ACC112 (cell line): ENCODE results near the gene SLC17A7.
"Not testable (repeated sequence)": the region's sequence is repeated elsewhere in the genome, so short reads cannot be mapped to it uniquely, and the experiment has no call there.

Source experiments
- H2AFZ ChIP-seq: fragments of 200-600 bp; sonication (generic); one replicate; pipeline ENCODE4 v1.6.0; 2017; ENCODE audit warnings: antibody characterized with exemption, low read length; ENCODE audit not compliant: unreplicated experiment
- H3K27ac ChIP-seq: fragments of 200-600 bp; sonication (generic); 2 replicates; pipeline ENCODE4 v1.5.1; 2014; ENCODE audit warnings: low read depth, mild to moderate bottlenecking, antibody characterized with exemption, low read length, moderate library complexity
- H3K27me3 ChIP-seq: fragments of 200-600 bp; sonication (generic); 2 replicates; pipeline ENCODE4 v1.6.1; 2014; ENCODE audit warnings: mild to moderate bottlenecking, antibody characterized with exemption, low read length, moderate library complexity, mixed read lengths; ENCODE audit not compliant: insufficient read depth
- H3K36me3 ChIP-seq: fragments of 200-600 bp; sonication (generic); 2 replicates; pipeline ENCODE4 v1.6.1; 2016; ENCODE audit warnings: mild to moderate bottlenecking, antibody characterized with exemption, low read length, moderate library complexity, mixed read lengths; ENCODE audit not compliant: insufficient read depth
- H3K4me1 ChIP-seq: fragments of 200-600 bp; sonication (generic); one replicate; pipeline ENCODE4 v1.6.1; 2016; ENCODE audit warnings: low read length, mixed read lengths; ENCODE audit not compliant: insufficient read depth, unreplicated experiment, control insufficient read depth
- H3K4me3 ChIP-seq: fragments of 200-600 bp; sonication (generic); 2 replicates; pipeline ENCODE4 v1.5.1; 2014; ENCODE audit warnings: mild to moderate bottlenecking, low read depth, low read length
- H3K79me2 ChIP-seq: fragments of 200-600 bp; sonication (generic); one replicate; pipeline ENCODE4 v1.6.0; 2016; ENCODE audit warnings: low read length; ENCODE audit not compliant: control insufficient read depth, unreplicated experiment, insufficient read depth

SLC17A7 gene

DNA sequence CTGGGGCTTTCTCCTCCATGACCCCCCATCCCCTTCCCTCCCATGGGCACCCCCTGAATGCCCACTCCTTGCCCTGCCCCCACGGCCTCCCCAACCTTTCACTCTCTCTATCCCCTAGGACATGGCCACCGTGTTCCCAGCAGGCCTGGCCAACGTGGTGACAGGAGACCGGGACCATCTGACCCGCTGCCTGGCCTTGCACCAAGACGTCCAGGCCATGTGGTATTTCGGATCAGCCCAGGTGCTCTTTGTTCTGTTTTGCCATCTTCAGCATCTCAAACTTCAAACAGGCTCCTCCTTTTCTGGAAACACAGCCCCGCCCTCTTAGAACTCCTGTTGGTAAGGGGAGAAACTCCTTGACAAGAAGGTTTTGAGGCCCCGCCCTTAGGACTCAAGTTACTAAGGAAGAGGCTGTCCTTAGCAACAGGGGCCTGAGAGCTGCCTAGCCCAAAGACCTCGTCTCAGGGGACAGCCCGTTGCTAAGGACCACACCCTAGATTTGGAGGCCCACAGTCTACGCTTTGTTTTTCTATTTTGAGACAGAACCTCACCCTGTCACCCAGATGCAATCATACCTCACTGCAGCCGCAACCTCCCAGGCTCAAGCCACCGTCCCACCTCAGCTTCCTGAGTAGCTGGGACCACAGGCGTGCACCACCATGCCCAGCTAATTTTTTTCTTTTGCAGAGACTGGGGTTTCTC lies 27.6 kb upstream of the SLC17A7 start:
- Histone ChIP-seq H3K4me3 (no peak overlapping the region), H3K4me1 (peaks cover 7% of the 10 kb centered on the region), H3K27me3 (no peaks in the 10 kb centered on the region), H3K36me3 (no peaks in the 10 kb centered on the region), H3K79me2 (no peaks in the 10 kb centered on the region), H2AFZ (no peak overlapping the region), H3K27ac (peak overlapping the region; percentile 37; the same call in 1 of the 2 replicates)

DNA sequence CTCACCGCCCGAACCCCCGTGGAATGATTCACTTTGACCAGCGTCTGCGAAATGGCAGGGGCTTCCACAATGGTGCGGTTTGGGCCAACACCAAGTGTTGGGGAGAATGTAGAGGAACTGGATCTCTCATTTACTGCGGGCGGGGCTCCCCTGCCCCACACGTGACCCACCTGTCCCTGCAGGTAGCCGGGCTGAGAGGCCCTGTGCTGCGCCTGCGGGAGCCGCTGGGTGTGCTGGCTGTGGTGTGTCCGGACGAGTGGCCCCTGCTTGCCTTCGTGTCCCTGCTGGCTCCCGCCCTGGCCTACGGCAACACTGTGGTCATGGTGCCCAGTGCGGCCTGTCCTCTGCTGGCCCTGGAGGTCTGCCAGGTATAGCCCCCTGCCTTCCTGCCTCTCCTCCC lies 26.9 kb upstream of the SLC17A7 start:
- Histone ChIP-seq H3K4me3 (no peak overlapping the region), H3K36me3 (no peaks in the 10 kb centered on the region), H3K79me2 (no peaks in the 10 kb centered on the region)

DNA sequence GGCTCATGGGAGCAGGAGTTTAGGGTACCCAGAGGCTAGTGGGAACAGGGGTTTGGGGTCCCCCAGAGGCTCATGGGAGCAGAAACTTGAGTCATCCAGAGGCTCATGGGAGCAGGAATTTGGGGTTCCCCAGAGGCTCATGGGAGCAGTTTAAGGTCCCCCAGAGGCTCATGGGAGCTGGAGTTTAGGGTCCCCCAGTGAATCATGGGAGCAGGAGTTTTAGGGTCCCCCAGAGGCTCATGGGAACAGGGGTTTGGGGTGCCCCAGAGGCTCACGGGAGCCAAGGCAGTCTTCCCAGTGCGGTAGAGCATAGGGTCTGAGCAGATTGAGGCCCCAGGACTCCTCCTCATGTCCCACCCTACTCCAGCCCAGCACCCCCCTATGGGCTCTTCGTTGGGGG lies 24.0 kb upstream of the SLC17A7 start:
- H3K36me3 ChIP-seq: no peaks in the 10 kb centered on the region
- peaks cover 7% of the 10 kb centered on the region for H3K4me1 ChIP-seq
- H3K27ac ChIP-seq: no peak overlapping the region
- no peaks in the 10 kb centered on the region for H3K79me2 ChIP-seq
- H3K4me3 ChIP-seq: no peak overlapping the region
- H2AFZ ChIP-seq: no peak overlapping the region
- no peaks in the 10 kb centered on the region for H3K27me3 ChIP-seq

More for the DNA sequence above, 26.9 kb upstream of the SLC17A7 start:
- Histone ChIP-seq H3K27ac (no peak overlapping the region), H3K4me1 (peaks cover 7% of the 10 kb centered on the region), H3K27me3 (no peaks in the 10 kb centered on the region), H2AFZ (no peak overlapping the region)

DNA sequence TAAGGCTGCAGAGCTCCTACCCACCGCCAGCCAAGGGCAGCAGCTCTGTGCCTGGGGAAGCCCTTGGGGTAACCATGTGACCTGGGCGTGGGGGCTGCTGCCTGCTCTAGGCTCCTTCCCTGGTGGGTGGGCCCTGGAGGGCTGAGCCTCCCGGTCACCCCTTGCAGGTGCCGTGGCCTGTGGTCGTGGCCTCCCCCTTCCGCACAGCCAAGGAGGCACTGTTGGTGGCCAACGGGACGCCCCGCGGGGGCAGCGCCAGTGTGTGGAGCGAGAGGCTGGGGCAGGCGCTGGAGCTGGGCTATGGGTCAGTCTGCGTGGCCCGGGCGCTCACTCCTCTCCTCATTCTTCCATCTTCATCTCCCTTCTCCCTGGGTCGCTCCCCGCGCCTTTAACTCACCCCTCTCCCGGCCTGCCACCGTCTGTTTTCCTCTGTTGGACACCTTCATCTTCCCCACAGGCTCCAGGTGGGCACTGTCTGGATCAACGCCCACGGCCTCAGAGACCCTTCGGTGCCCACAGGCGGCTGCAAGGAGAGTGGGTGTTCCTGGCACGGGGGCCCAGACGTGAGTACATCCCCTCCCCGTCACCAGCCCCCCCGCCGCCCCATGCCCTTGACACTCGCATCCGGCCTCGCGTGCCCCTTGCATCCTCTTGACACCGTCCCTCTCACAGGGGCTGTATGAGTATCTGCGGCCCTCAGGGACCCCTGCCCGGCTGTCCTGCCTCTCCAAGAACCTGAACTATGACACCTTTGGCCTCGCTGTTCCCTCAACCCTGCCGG lies 22.8 kb upstream of the SLC17A7 start:
- H3K27me3 ChIP-seq: no peaks in the 10 kb centered on the region
- no peak overlapping the region for H3K27ac ChIP-seq
- no peaks in the 10 kb centered on the region for H3K79me2 ChIP-seq
- no peaks in the 10 kb centered on the region for H3K36me3 ChIP-seq
- no peak overlapping the region for H3K4me3 ChIP-seq
- peaks cover 6% of the 10 kb centered on the region for H3K4me1 ChIP-seq
- no peak overlapping the region for H2AFZ ChIP-seq

DNA sequence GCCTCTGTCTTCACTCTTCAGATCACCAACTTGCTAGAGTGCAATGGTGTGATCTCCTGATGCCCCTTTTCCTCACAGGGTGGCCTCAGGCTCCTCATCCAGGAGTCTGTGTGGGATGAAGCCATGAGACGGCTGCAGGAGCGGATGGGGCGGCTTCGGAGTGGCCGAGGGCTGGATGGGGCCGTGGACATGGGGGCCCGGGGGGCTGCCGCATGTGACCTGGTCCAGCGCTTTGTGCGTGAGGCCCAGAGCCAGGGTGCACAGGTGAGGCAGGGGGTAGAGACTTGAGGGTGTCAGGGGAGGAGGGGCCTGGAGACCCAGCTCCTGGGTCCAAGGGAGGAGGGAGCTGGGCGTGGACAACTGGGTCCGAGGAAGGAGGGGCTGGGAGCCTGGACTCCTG lies 21.2 kb upstream of the SLC17A7 start:
- Histone ChIP-seq H3K27me3 (no peaks in the 10 kb centered on the region), H3K27ac (no peak overlapping the region), H2AFZ (no peak overlapping the region), H3K79me2 (no peaks in the 10 kb centered on the region), H3K36me3 (no peaks in the 10 kb centered on the region), H3K4me3 (no peak overlapping the region), H3K4me1 (no peaks in the 10 kb centered on the region)

DNA sequence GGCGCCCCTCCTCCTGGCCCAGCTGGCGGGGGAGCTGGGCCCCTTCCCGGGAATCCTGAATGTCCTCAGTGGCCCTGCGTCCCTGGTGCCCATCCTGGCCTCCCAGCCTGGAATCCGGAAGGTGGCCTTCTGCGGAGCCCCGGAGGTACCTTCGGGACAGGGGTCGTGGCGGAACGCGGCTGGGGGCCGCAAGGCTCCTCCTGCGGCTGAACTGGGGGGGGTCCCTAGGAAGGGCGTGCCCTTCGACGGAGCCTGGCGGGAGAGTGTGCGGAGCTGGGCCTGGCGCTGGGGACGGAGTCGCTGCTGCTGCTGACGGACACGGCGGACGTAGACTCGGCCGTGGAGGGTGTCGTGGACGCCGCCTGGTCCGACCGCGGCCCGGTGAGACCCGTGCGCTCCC lies 20.3 kb upstream of the SLC17A7 start:
- no peak overlapping the region for H3K4me3 ChIP-seq
- no peaks in the 10 kb centered on the region for H3K36me3 ChIP-seq
- no peaks in the 10 kb centered on the region for H3K79me2 ChIP-seq
- H2AFZ ChIP-seq: no peak overlapping the region
- H3K27me3 ChIP-seq: no peaks in the 10 kb centered on the region
- H3K4me1 ChIP-seq: no peaks in the 10 kb centered on the region
- H3K27ac ChIP-seq: no peak overlapping the region

DNA sequence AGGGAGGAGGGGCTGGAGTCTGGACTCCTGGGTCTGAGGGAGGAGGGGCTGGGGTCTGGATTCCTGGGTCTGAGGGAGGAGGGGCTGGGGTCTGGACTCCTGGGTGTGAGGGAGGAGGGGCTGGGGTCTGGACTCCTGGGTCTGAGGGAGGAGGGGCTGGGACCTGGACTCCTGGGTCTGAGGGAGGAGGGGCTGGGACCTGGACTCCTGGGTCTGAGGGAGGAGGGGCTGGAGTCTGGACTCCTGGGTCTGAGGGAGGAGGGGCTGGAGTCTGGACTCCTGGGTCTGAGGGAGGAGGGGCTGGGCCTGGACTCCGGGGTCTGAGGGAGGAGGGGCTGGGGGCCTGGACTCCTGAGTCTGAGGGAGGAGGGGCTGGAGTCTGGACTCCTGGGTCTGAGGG lies 19.8 kb upstream of the SLC17A7 start:
- H3K4me1 ChIP-seq, H3K27me3 ChIP-seq, H3K79me2 ChIP-seq, H3K4me3 ChIP-seq, H3K36me3 ChIP-seq, H2AFZ ChIP-seq, H3K27ac ChIP-seq: not testable (repeated sequence)

DNA sequence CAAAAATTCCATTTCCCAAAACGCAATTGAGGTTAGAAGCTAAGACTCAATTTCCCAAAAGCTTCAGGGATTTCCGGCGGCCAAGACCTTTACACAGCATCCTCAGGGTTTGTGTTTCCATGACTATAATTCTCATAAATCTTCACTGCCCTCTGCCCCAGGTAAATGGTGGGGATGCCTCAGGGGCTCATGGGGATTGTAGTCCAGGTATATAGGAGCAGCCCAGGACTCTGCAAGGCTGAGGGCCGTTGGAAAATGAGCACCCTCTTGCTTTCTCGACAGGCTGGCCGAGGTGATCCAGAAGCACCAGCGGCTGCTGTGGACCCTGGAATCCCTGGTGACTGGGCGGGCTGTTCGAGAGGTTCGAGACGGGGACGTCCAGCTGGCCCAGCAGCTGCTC lies 18.1 kb upstream of the SLC17A7 start:
- Histone ChIP-seq H3K36me3 (no peaks in the 10 kb centered on the region), H2AFZ (no peak overlapping the region), H3K4me1 (no peaks in the 10 kb centered on the region), H3K27me3 (no peaks in the 10 kb centered on the region), H3K4me3 (no peak overlapping the region), H3K79me2 (peaks cover 3% of the 10 kb centered on the region), H3K27ac (no peak overlapping the region)

DNA sequence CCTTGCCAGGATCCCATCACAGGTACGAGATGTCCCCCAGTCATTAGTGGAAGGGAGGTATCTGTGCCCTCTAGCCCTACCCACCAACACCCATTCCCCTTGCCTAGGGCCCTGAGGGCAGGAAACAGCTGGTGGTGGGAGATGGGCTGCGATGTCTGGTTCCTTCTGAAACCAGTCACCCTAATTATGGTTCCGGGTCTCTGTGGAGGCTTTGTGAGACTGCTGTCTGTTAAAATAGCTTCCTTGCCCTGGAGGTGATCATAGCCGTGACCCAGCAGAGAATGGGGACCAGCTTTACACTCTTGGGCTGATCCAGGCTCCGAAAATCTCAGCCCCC lies 17.2 kb upstream of the SLC17A7 start:
- Histone ChIP-seq H3K4me3 (no peak overlapping the region), H3K36me3 (no peaks in the 10 kb centered on the region), H3K4me1 (no peaks in the 10 kb centered on the region), H2AFZ (no peak overlapping the region), H3K79me2 (peaks cover 6% of the 10 kb centered on the region), H3K27me3 (no peaks in the 10 kb centered on the region), H3K27ac (no peak overlapping the region)

DNA sequence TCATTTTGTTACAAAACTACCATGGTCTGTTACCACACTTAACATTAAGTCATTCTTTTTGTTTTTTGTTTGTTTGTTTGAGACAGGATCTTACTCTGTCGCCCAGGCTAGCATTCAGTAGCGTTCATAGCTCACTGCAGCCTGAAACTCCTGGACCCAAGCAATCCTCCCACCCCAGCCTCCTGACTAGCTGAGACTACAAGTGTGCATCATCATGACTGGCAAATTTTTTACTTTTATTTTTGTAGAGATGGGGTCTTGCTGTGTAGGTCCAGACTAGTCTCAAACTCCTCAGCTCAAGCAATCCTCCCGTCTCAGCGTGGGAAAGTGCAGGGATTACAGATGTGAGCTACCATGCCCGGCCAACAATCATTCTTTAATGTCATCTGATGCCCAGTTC lies 15.0 kb upstream of the SLC17A7 start:
- Histone ChIP-seq H3K79me2 (peaks cover 6% of the 10 kb centered on the region), H3K27ac (peak overlapping the region; percentile 60)

DNA sequence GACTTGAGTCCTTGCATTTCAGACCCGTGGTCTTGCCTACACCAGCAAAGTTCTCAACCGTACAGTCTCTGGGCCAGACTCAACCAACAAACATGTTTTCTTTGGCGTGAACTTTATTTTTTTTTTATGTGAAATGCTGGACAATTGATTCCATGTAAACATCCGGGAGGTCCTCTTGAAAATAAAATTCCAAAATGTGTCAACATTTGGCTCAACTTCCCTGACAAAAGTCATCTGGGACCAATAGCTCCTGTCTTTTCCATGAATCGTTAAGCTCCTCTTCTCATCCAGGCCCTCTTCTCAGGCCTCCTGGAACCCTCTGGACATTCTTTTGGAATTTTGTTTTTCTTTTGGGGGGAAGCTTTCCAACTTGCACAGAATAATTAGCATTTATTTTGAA lies 14.4 kb upstream of the SLC17A7 start:
- H3K36me3 ChIP-seq: no peaks in the 10 kb centered on the region
- no peak overlapping the region for H3K4me3 ChIP-seq
- H3K4me1 ChIP-seq: no peaks in the 10 kb centered on the region
- H2AFZ ChIP-seq: no peak overlapping the region
- H3K79me2 ChIP-seq: peaks cover 7% of the 10 kb centered on the region
- peak overlapping the region; percentile 60 for H3K27ac ChIP-seq
- no peaks in the 10 kb centered on the region for H3K27me3 ChIP-seq

More for the DNA sequence above, 15.0 kb upstream of the SLC17A7 start:
- Histone ChIP-seq H2AFZ (no peak overlapping the region), H3K4me1 (no peaks in the 10 kb centered on the region), H3K36me3 (no peaks in the 10 kb centered on the region), H3K4me3 (no peak overlapping the region), H3K27me3 (no peaks in the 10 kb centered on the region)
